Measurements from ENCODE around the gene ZYG11B. TPM values are rescaled to one million over a fixed set of nuclear protein-coding genes. Genes with fewer than 3 reads are reported as not detected.

Gene ZYG11B
- total and polyA plus RNA-seq, 2 donors (not counting 1 experiment from before 2014, with no cell fraction given): 3.6 to 22.3 TPM

- Mint-ChIP-seq H3K4me1 (peaks cover 7% of the 10 kb centered on the region), H3K4me3 (no peak overlapping the region), H3K27me3 (peaks cover 5% of the 10 kb centered on the region), H3K27ac (no peak overlapping the region), H3K9me3 (ENCODE audit: insufficient read depth) (no peaks in the 10 kb centered on the region)
- peaks cover under 1% of the 10 kb centered on the region in 2 donors for H3K4me1 ChIP-seq (ENCODE audit: control insufficient read depth in 2 of 2, insufficient read depth in 2 of 2, low read length in 2 of 2)
- H3K4me2 ChIP-seq (replicated peaks; ENCODE audit: low read depth, low read length, poor library complexity, severe bottlenecking): no peak overlapping the region
- ATAC-seq (ENCODE audit: low read depth) (no peak), DNase-seq (no peak)
- H3K9ac ChIP-seq (ENCODE audit: low read length): no peak overlapping the region
- no CpG with 5 or more reads among the region's 5 CpGs for WGBS (ENCODE audit: insufficient coverage)
- peaks cover 0 to under 1% (median 0%) of the 10 kb centered on the region in 3 donors for H3K9me3 ChIP-seq (ENCODE audit: control extremely low read depth in 1 of 3, control insufficient read depth in 2 of 3, insufficient read depth in 1 of 3, low read length in 2 of 3)
- ChIA-PET POLR2A (no interaction called here), CTCF (interaction anchor here (0.7 kb wide), 1 partner anchor 24 kb away, joined by 3 read pairs; no protein-coding TSS in a partner anchor)
- H3K4me3 ChIP-seq (ENCODE audit: control extremely low read depth in 1 of 5, extremely low read depth in 1 of 5, insufficient read depth in 1 of 5, low read depth in 2 of 5, low read length in 4 of 5): no peak overlapping the region
- H3K36me3 ChIP-seq (replicated peaks in 1 of 2; ENCODE audit: control extremely low read depth in 1 of 2, control insufficient read depth in 1 of 2, extremely low read depth in 1 of 2, insufficient read depth in 2 of 2, low read length in 1 of 2): no peaks in the 10 kb centered on the region
- H3K79me2 ChIP-seq (ENCODE audit: control insufficient read depth, insufficient read depth, low read length): no peaks in the 10 kb centered on the region
- H3K27me3 ChIP-seq (replicated peaks in 1 of 4; ENCODE audit: control extremely low read depth in 1 of 4, control insufficient read depth in 3 of 4, insufficient read depth in 4 of 4, low read length in 3 of 4): peaks cover 0 to 5% (median 1%) of the 10 kb centered on the region in 4 experiments
- no peaks in the 10 kb centered on the region for H4K20me1 ChIP-seq (ENCODE audit: control insufficient read depth, insufficient read depth, low read length, poor library complexity, severe bottlenecking)
- H3K27ac ChIP-seq (ENCODE audit: low read length in 2 of 2): no peak overlapping the region
- H2AFZ ChIP-seq (ENCODE audit: insufficient read depth, low read depth, low read length, poor library complexity, severe bottlenecking): no peak overlapping the region
- TF ChIP-seq EZH2 (IDR thresholded peaks at IDR 0.05; ENCODE audit: borderline replicate concordance, insufficient read depth, low read depth, low read length, poor library complexity, severe bottlenecking) (no peak), CTCF (IDR thresholded peaks at IDR 0.05) (no peak)
- intact Hi-C loops (cut with micrococcal nuclease): no loop called here
Observed at GRCh38 chr1:52848423-52848822, 122.2 kb downstream of the ZYG11B start.

GRCh38 chr1:52850951-52851350 lies 124.7 kb downstream of the ZYG11B start:
- H2AFZ ChIP-seq (ENCODE audit: insufficient read depth, low read depth, low read length, poor library complexity, severe bottlenecking): no peak overlapping the region
- TF ChIP-seq CTCF (IDR thresholded peaks at IDR 0.05) (no peak), EZH2 (IDR thresholded peaks at IDR 0.05; ENCODE audit: borderline replicate concordance, insufficient read depth, low read depth, low read length, poor library complexity, severe bottlenecking) (no peak)
- no peak overlapping the region for H3K4me3 ChIP-seq (ENCODE audit: control extremely low read depth in 1 of 5, extremely low read depth in 1 of 5, insufficient read depth in 1 of 5, low read depth in 2 of 5, low read length in 4 of 5)
- no peak overlapping the region for H3K4me2 ChIP-seq (replicated peaks; ENCODE audit: low read depth, low read length, poor library complexity, severe bottlenecking)
- ChIA-PET CTCF (no interaction called here), POLR2A (no interaction called here)
- no peaks in the 10 kb centered on the region for H3K79me2 ChIP-seq (ENCODE audit: control insufficient read depth, insufficient read depth, low read length)
- no peaks in the 10 kb centered on the region for H3K9me3 ChIP-seq (ENCODE audit: control extremely low read depth in 1 of 3, control insufficient read depth in 2 of 3, insufficient read depth in 1 of 3, low read length in 2 of 3)
- no peaks in the 10 kb centered on the region for H3K9me3 Mint-ChIP-seq (ENCODE audit: insufficient read depth)
- WGBS (ENCODE audit: insufficient coverage): 90% methylated on average over 3 of the region's 4 CpGs
- no peaks in the 10 kb centered on the region for H3K4me1 Mint-ChIP-seq
- no peak overlapping the region for H3K9ac ChIP-seq (ENCODE audit: low read length)
- no peaks in the 10 kb centered on the region for H3K27me3 Mint-ChIP-seq
- H3K36me3 ChIP-seq (replicated peaks in 1 of 2; ENCODE audit: control extremely low read depth in 1 of 2, control insufficient read depth in 1 of 2, extremely low read depth in 1 of 2, insufficient read depth in 2 of 2, low read length in 1 of 2): no peaks in the 10 kb centered on the region
- ATAC-seq (ENCODE audit: low read depth): no peak
- H3K27ac Mint-ChIP-seq: no peak overlapping the region
- peaks cover 0 to 1% (median 0%) of the 10 kb centered on the region in 4 experiments for H3K27me3 ChIP-seq (replicated peaks in 1 of 4; ENCODE audit: control extremely low read depth in 1 of 4, control insufficient read depth in 3 of 4, insufficient read depth in 4 of 4, low read length in 3 of 4)
- no peak overlapping the region for H3K27ac ChIP-seq (ENCODE audit: low read length in 2 of 2)
- intact Hi-C loops (cut with micrococcal nuclease): no loop called here
- no peaks in the 10 kb centered on the region for H4K20me1 ChIP-seq (ENCODE audit: control insufficient read depth, insufficient read depth, low read length, poor library complexity, severe bottlenecking)
- no peak for DNase-seq
- no peak overlapping the region for H3K4me3 Mint-ChIP-seq
- no peaks in the 10 kb centered on the region for H3K4me1 ChIP-seq (ENCODE audit: control insufficient read depth in 2 of 2, insufficient read depth in 2 of 2, low read length in 2 of 2)
